Stimulated activated CD4-positive, alpha-beta T cell treated with anti-CD3 and anti-CD28 coated beads, TNF-alpha, amount 100 ng/mL, for 1 hour (primary cell): Measurements from ENCODE around the gene PLEKHA5.
"Not testable (repeated sequence)": the region's sequence is repeated elsewhere in the genome, so short reads cannot be mapped to it uniquely, and the experiment has no call there.

ENCODE experiments used
- DNase-seq, 3 donors: peaks; one replicate each; pipeline ENCODE4 v3.0.0-alpha.2; 2020; ENCODE audit warnings: low read depth in 3 of 3, low spot score in 1 of 3

The PLEKHA5 gene

DNA sequence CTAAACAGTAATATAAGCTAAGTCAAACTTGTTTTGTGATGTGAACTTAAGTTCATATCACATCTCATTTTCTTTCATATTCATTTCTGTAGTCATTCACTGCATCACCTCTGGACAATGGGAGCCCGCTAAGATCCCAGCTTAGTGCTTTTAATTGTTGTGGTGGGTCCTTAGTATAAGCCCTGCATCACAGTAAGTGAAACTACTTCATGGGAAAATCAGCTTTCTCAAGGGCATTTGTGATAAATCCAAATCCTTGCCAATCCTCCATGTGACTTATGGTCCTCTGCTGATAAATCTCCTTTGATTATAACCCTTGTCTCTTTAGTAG, 98.3 kb downstream of the PLEKHA5 start:
- no peak for DNase-seq

- DNase-seq: not testable (repeated sequence)
Observed at GRCh38 chr12:19229021-19229420, 99.5 kb downstream of the PLEKHA5 start.

GRCh38 chr12:19230299-19230866, 100.8 kb downstream of the PLEKHA5 start:
- DNase-seq: no peak

DNA sequence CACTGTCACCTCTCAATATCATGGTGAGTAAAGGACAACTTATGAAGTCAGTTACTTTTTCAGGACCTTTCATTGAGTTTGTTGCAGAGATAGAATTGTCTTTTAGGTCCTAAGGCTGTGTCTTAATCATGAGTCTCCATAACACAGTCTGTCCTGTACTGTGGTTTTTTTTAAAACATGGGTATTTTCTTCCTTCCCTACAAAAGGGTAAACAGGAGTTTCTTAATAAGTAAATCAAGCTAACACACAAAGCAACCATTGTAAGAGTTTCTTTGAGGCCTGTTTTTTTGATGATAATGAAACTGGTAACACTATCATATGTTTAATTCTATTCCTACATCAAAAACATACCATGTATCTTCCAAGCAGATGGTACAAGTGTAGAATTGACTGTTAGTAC, 101.4 kb downstream of the PLEKHA5 start:
- no peak for DNase-seq

GRCh38 chr12:19234171-19234704, 104.7 kb downstream of the PLEKHA5 start:
- no peak for DNase-seq

GRCh38 chr12:19234981-19235871, 105.7 kb downstream of the PLEKHA5 start:
- no peak for DNase-seq

GRCh38 chr12:19236656-19237055, 107.1 kb downstream of the PLEKHA5 start:
- DNase-seq: no peak

DNA sequence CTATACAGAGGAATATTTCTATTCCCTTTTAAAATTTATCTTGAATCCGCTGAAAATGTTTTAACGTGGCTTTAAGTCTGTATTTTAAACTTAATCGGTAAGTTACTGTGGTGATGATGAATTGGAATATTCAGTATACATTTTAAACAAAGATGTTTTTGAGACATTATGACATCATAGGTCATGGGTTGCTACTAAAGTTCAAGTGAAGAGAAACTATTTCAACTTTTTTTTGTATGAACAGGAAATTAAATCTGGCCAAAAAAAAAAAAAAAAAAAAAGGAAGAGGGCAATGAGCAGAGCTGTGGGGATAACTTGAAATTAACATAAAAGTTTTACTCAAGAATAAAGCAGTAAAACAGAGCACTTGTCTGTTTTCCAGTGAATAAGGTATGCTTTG, 109.0 kb downstream of the PLEKHA5 start:
- no peak for DNase-seq

DNA sequence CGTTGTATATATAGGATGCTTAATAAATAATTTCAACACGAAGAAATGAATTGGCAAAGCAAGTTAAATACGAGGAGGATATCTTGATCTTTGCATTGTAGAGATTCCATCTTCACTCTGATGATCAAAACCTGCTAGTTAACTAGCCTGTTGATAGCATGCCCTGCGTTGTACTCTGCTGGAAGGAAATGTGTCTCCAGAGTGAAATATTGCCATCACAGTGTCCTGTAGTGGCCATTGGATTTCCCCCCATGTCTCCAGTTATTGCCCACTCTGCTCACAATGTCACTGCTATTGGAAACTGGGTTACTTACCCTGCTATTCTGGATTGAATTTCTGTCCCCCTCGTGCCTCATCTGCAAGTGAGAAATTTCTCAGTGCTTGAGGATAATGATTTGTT, 109.6 kb downstream of the PLEKHA5 start:
- DNase-seq: no peak

- DNase-seq: no peak
Observed at GRCh38 chr12:19239616-19240234, 110.2 kb downstream of the PLEKHA5 start.

- DNase-seq: no peak
Observed at GRCh38 chr12:19242581-19242980, 113.0 kb downstream of the PLEKHA5 start.

- DNase-seq: no peak
Observed at GRCh38 chr12:19243551-19243950, 114.0 kb downstream of the PLEKHA5 start.

GRCh38 chr12:19244312-19244711, 114.8 kb downstream of the PLEKHA5 start:
- DNase-seq: no peak

- DNase-seq: no peak
Observed at GRCh38 chr12:19245106-19245505, 115.6 kb downstream of the PLEKHA5 start.

DNA sequence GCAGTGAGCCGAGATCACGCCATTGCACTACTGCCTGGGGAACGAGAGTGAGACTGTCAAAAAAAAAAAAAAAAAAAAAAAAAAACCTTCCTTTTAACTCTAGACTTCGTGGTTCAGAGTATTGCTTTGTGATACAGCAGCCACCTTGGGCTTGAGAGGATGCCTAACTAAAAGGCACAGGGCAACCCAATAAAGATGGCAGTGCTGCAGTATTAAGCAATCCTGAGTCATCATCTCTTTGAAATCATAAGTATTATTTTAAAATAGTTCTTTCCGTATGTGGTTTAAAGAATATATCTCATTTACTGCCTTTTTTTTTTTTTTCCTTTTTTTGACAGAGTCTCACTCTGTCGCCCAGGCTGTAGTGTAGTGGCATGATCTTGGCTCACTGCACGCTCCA, 116.1 kb downstream of the PLEKHA5 start:
- DNase-seq: no peak

DNA sequence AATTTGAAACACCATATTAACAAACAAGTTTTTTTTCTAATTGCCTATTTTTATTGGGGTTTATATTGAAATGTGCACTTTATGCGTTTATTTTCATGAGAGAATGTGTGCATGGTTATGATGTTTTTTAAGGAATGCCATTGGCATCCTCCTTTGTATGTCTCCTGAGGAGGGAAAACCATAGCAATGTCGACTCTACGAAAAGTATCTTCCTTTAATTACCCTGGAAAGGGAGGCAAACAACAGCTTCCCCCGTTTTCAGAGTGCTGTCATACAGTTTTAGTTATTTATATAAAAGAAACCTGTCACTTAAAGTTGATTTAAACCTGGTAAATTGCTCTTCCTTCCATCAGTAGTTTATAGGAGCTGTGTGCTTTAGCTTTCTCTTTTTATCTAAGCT, 117.4 kb downstream of the PLEKHA5 start:
- DNase-seq: no peak

DNA sequence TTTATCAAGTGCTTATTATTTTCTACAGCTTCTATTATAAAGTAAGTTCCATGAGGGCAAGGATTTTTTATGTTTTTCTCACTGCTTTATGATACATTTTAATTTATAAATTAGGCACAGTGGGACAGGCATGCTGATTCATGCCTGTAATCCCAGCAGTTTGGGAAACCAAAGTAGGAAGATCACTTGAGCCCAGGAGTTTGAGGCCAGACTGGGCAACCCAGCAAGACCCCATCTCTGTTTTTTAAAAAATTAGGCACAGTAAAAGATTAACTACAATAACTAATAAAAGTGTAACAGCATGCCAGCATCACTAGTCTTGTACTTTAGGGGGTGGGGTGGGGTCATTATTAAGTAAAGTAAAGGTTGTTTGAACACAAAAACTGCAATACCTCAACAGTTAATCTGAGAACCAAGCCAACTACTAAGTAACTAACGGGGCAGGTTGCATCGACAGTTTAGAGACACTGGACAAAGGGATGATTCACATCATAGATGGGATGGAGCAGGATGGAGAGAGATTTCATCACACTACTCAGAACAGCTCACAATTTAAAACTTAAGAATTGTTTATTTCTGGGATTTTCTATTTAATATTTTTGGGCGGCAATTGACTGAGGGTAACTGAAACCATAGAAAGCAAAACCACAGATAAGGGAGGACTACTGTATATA, 119.5 kb downstream of the PLEKHA5 start:
- no peak for DNase-seq

DNA sequence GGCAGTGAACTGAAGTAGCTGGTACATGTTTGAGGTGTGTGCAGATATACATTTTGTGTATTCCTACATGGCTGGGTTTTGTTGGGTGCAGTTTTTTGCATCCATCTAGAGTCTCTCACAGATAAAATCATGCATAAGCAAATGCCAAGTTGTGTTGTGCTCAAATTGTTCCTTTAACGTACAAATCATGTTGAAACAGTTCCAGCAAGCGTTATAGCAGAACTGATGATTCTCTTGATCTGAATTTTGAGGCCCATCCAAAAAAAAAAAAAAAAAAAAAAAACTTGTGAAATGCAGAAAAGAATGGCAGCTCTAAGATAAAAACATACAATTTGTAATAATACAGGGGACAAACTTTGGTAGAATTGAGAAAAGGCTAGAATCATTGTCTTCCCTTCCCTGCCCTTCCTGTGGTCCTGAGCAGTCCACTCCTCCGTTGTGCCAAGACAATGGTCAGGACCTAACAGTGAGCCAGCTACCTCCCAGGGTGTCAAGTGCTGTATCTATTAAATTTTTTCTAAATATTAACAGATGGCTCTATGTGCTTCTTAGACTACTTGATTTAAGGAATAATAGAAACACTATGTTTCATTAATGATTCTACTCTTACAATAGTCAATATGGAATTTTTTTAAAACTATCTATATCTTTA, 122.1 kb downstream of the PLEKHA5 start:
- DNase-seq: no peak

GRCh38 chr12:19260135-19260534, 130.6 kb downstream of the PLEKHA5 start:
- no peak for DNase-seq

GRCh38 chr12:19261773-19262172, 132.2 kb downstream of the PLEKHA5 start:
- no peak for DNase-seq

GRCh38 chr12:19263672-19264071, 134.1 kb downstream of the PLEKHA5 start:
- DNase-seq: no peak
